ENCODE measurements around the gene FBN2.

FBN2 gene

DNA sequence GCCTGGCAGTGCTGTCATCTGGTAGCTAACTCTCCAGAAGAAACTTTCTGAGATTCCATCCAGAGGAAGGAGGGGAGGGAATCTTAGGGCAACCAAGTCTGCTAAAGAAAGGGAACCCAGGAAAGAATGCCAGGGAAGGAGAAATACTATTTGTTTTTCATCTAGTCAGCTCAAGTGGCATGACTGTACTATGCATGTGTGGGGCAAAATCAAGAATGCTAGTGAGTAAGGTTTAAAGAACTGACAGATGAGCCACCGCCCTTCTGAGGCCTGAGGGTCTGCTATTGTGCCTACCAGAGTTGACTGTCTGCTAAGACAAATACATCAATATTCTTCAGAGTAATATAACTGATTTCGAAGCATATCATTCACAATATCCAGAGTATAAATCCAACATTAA lies 250.3 kb downstream of the FBN2 start:
- TF ChIP-seq EGR1 (IDR thresholded peaks at IDR 0.05) = no peak
- no peak for TF ChIP-seq TCF12 (IDR thresholded peaks at IDR 0.05; ENCODE audit: low read depth)
- TF ChIP-seq, protein P1, sequence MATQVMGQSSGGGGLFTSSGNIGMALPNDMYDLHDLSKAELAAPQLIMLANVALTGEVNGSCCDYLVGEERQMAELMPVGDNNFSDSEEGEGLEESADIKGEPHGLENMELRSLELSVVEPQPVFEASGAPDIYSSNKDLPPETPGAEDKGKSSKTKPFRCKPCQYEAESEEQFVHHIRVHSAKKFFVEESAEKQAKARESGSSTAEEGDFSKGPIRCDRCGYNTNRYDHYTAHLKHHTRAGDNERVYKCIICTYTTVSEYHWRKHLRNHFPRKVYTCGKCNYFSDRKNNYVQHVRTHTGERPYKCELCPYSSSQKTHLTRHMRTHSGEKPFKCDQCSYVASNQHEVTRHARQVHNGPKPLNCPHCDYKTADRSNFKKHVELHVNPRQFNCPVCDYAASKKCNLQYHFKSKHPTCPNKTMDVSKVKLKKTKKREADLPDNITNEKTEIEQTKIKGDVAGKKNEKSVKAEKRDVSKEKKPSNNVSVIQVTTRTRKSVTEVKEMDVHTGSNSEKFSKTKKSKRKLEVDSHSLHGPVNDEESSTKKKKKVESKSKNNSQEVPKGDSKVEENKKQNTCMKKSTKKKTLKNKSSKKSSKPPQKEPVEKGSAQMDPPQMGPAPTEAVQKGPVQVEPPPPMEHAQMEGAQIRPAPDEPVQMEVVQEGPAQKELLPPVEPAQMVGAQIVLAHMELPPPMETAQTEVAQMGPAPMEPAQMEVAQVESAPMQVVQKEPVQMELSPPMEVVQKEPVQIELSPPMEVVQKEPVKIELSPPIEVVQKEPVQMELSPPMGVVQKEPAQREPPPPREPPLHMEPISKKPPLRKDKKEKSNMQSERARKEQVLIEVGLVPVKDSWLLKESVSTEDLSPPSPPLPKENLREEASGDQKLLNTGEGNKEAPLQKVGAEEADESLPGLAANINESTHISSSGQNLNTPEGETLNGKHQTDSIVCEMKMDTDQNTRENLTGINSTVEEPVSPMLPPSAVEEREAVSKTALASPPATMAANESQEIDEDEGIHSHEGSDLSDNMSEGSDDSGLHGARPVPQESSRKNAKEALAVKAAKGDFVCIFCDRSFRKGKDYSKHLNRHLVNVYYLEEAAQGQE (IDR thresholded peaks at IDR 0.05; ENCODE audit: low read depth) = no peak
- TF ChIP-seq NFIC (IDR thresholded peaks at IDR 0.05) = no peak
- TF ChIP-seq, protein P2, sequence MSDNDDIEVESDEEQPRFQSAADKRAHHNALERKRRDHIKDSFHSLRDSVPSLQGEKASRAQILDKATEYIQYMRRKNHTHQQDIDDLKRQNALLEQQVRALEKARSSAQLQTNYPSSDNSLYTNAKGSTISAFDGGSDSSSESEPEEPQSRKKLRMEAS (IDR thresholded peaks at IDR 0.05) = no peak
- no peak for TF ChIP-seq CREB1 (IDR thresholded peaks at IDR 0.05; ENCODE audit: low read depth)
- TF ChIP-seq ZBTB7A (IDR thresholded peaks at IDR 0.05; ENCODE audit: low read depth) = no peak
- no peak for TF ChIP-seq TEAD4 (IDR thresholded peaks at IDR 0.05)
- TF ChIP-seq YY1 (IDR thresholded peaks at IDR 0.05; ENCODE audit: low read depth) = no peak
- TF ChIP-seq EP300 (IDR thresholded peaks at IDR 0.05; ENCODE audit: borderline replicate concordance) = no peak
- TF ChIP-seq FOXM1 (IDR thresholded peaks at IDR 0.05; ENCODE audit: borderline replicate concordance, low read depth) = no peak
- TF ChIP-seq CEBPB (IDR thresholded peaks at IDR 0.05) = no peak
- no peak for TF ChIP-seq TAF1 (IDR thresholded peaks at IDR 0.05; ENCODE audit: low read depth)
- TF ChIP-seq, protein P3, sequence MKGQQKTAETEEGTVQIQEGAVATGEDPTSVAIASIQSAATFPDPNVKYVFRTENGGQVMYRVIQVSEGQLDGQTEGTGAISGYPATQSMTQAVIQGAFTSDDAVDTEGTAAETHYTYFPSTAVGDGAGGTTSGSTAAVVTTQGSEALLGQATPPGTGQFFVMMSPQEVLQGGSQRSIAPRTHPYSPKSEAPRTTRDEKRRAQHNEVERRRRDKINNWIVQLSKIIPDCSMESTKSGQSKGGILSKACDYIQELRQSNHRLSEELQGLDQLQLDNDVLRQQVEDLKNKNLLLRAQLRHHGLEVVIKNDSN (IDR thresholded peaks at IDR 0.05) = no peak

DNA sequence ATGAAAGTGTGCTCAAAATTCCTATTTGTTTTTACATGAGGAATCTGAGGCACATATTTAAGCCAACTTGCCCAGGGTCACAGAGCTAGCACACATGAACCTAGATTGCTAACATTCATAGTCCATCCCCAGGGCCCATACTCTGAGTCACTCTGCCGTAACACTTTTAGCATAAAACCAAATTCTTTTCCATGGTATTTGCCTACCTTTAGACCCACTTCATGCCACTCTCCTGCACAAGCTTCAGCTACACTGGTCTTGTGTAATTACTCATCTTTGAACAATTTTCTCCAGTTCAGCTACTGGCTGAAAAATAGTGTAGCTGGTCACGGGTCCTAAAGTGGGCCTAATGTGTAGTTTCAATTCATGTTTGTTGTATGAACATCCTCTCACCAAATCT lies 253.8 kb downstream of the FBN2 start:
- TF ChIP-seq NFIC (IDR thresholded peaks at IDR 0.05) (no peak), ZBTB7A (IDR thresholded peaks at IDR 0.05; ENCODE audit: low read depth) (no peak), TAF1 (IDR thresholded peaks at IDR 0.05; ENCODE audit: low read depth) (no peak), EP300 (IDR thresholded peaks at IDR 0.05; ENCODE audit: borderline replicate concordance) (no peak), TCF12 (IDR thresholded peaks at IDR 0.05; ENCODE audit: low read depth) (no peak), TEAD4 (IDR thresholded peaks at IDR 0.05) (no peak), RAD21 (IDR thresholded peaks at IDR 0.05; ENCODE audit: low read depth) (no peak), FOXM1 (IDR thresholded peaks at IDR 0.05; ENCODE audit: borderline replicate concordance, low read depth) (no peak), EGR1 (IDR thresholded peaks at IDR 0.05) (no peak), CEBPB (IDR thresholded peaks at IDR 0.05) (no peak)

DNA sequence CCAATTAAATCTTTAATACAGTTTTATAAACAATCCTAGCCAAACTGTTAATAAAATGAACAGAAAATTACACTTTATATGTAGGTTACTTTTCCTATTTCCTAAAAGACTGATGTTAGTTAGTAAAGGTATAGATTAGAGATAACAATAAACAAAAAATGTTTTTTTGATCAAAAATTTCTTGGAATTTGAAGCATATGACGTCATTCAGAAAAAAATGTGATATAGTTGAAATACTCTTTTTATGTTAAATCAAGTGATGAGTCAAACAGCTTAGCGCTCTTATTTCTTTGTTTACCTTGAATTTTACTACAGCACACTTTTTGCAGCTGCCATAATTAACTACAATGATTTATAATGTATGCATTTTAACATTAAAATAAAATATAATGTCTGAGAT lies 258.7 kb downstream of the FBN2 start:
- TF ChIP-seq ZBTB7A (IDR thresholded peaks at IDR 0.05; ENCODE audit: low read depth) = no peak
- TF ChIP-seq, protein P2 (IDR thresholded peaks at IDR 0.05) = no peak
- no peak for TF ChIP-seq TAF1 (IDR thresholded peaks at IDR 0.05; ENCODE audit: low read depth)
- TF ChIP-seq TCF12 (IDR thresholded peaks at IDR 0.05; ENCODE audit: low read depth) = no peak
- TF ChIP-seq YY1 (IDR thresholded peaks at IDR 0.05; ENCODE audit: low read depth) = no peak
- no peak for TF ChIP-seq NFIC (IDR thresholded peaks at IDR 0.05)
- no peak for TF ChIP-seq CREB1 (IDR thresholded peaks at IDR 0.05; ENCODE audit: low read depth)
- TF ChIP-seq EGR1 (IDR thresholded peaks at IDR 0.05) = no peak
- no peak for TF ChIP-seq EP300 (IDR thresholded peaks at IDR 0.05; ENCODE audit: borderline replicate concordance)
- no peak for TF ChIP-seq FOXM1 (IDR thresholded peaks at IDR 0.05; ENCODE audit: borderline replicate concordance, low read depth)
- TF ChIP-seq, protein P1 (IDR thresholded peaks at IDR 0.05; ENCODE audit: low read depth) = no peak
- TF ChIP-seq, protein P3 (IDR thresholded peaks at IDR 0.05) = no peak
- no peak for TF ChIP-seq TEAD4 (IDR thresholded peaks at IDR 0.05)
- TF ChIP-seq RAD21 (IDR thresholded peaks at IDR 0.05; ENCODE audit: low read depth) = no peak
- no peak for TF ChIP-seq CEBPB (IDR thresholded peaks at IDR 0.05)

DNA sequence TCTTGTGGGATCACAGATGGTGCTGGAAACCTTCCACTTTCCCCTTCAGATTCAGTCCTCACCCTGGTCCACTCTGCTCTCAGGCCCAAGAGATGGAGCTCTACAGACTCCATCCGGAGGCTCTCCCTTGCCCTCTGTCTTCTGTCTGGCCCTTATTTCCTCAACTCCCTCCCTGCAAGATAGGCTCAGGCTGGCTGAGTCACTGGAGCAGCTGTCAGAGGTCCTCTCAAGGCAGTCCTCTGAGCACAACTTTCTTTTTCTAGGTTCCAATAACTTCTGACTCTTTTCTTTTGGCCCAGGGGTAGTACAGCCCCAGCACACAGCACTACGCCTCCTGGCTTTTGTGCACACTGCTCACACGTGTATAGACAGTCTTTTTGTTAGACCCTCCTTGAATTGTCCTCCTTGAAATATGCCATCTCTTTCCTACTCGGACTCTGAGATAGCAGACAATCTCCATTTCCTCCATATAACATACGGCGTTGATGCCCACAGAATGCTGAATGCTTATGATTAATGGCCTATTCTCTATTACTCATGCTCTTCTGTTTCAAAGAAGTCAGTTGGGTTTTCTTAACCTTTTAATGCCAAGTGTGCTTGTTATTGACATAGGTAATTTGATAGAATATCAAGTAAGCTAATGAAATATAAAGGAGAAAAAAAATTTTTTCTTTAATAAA lies 261.4 kb downstream of the FBN2 start:
- TF ChIP-seq, protein P1 (IDR thresholded peaks at IDR 0.05; ENCODE audit: low read depth) = no peak
- no peak for TF ChIP-seq ZBTB7A (IDR thresholded peaks at IDR 0.05; ENCODE audit: low read depth)
- TF ChIP-seq, protein P3 (IDR thresholded peaks at IDR 0.05) = no peak
- TF ChIP-seq YY1 (IDR thresholded peaks at IDR 0.05; ENCODE audit: low read depth) = no peak
- no peak for TF ChIP-seq TAF1 (IDR thresholded peaks at IDR 0.05; ENCODE audit: low read depth)
